H1 (cell line): ENCODE data around the gene SOX13. TPM values are rescaled to one million over a fixed set of nuclear protein-coding genes. Genes with fewer than 3 reads are reported as not detected.
A peak's percentile ranks its signal among the peaks of the same experiment; 100 is the strongest.

ENCODE experiments used
- CTCF ChIA-PET: fragments of 300-600 bp; sonication (Branson Sonifier 250); formaldehyde crosslinking; loops from one replicate; lab custom pipeline; 2021; ENCODE audit not compliant: partially characterized antibody; lab: Charles Lee
- POLR2A ChIA-PET: fragments of 300-600 bp; sonication (Branson Sonifier 250); formaldehyde crosslinking; loops from one replicate; lab custom pipeline; 2021; ENCODE audit warnings: inconsistent platforms; ENCODE audit not compliant: partially characterized antibody; lab: Charles Lee
- DNase-seq, 2 experiments: peaks; one replicate each; pipeline versions ENCODE4 v3.0.0 to v3.0.0-alpha.2; 2010 to 2022; ENCODE audit warnings: low spot score in 2 of 2, low read depth in 1 of 2, mixed read lengths in 1 of 2
- FAIRE-seq: peaks from 2 replicates; lab custom pipeline; 2011; peaks lifted over from hg19 to GRCh38; lab: Jason Lieb, UNC
- H2AFZ ChIP-seq: 2 replicates; pipeline ENCODE4 v1.8.1; 2012; ENCODE audit warnings: low read length, inconsistent platforms
- H2AK5ac ChIP-seq: 2 replicates; pipeline ENCODE4 v1.6.1; 2013; ENCODE audit warnings: low read depth, low read length
- H2BK120ac ChIP-seq: replicated peaks from 2 replicates; pipeline ENCODE3; 2013; ENCODE audit warnings: low read depth, low read length, inconsistent platforms
- H2BK12ac ChIP-seq: 2 replicates; pipeline ENCODE4 v1.6.1; 2013; ENCODE audit warnings: low read depth, low read length
- H2BK15ac ChIP-seq: 2 replicates; pipeline ENCODE4 v1.6.1; 2013; ENCODE audit warnings: low read length
- H2BK20ac ChIP-seq: 2 replicates; pipeline ENCODE4 v1.6.1; 2013; ENCODE audit warnings: low read length
- H2BK5ac ChIP-seq: 2 replicates; pipeline ENCODE4 v1.6.1; 2013; ENCODE audit warnings: low read depth, low read length
- H3K14ac ChIP-seq: 2 replicates; pipeline ENCODE4 v1.6.1; 2013; ENCODE audit warnings: inconsistent platforms; ENCODE audit not compliant: insufficient read length
- H3K18ac ChIP-seq: 2 replicates; pipeline ENCODE4 v1.6.1; 2013; ENCODE audit warnings: low read length; ENCODE audit errors: extremely low read depth
- H3K23ac ChIP-seq: 2 replicates; pipeline ENCODE4 v1.6.1; 2013; ENCODE audit warnings: inconsistent platforms; ENCODE audit not compliant: insufficient read length
- H3K23me2 ChIP-seq: 2 replicates; pipeline ENCODE4 v1.6.1; 2013; ENCODE audit warnings: low read depth, low read length
- H3K27ac ChIP-seq: 2 replicates; pipeline ENCODE4 v1.6.1; 2011; ENCODE audit warnings: low read depth, low read length, inconsistent platforms
- H3K27me3 ChIP-seq, 4 experiments: replicated peaks in 1 of 4; 1 replicate in 1 of 4; 2 replicates in 3 of 4; pipeline versions ENCODE4 v1.6.1 to v1.8.1; 2011 to 2013; ENCODE audit warnings: low read length in 3 of 4, mild to moderate bottlenecking in 3 of 4, inconsistent platforms in 2 of 4, mixed read lengths in 2 of 4, moderate library complexity in 1 of 4; ENCODE audit not compliant: control insufficient read depth in 3 of 4, insufficient read depth in 3 of 4; ENCODE audit errors: extremely low read depth in 1 of 4
- H3K36me3 ChIP-seq, 4 experiments: 2 replicates each; pipeline versions ENCODE4 v1.6.1 to v1.8.1; 2011 to 2013; ENCODE audit warnings: mild to moderate bottlenecking in 4 of 4, low read length in 3 of 4, moderate library complexity in 2 of 4, control low read depth in 1 of 4, inconsistent platforms in 1 of 4; ENCODE audit not compliant: insufficient read depth in 4 of 4, control insufficient read depth in 2 of 4
- H3K4ac ChIP-seq: replicated peaks from 2 replicates; pipeline ENCODE3; 2013; ENCODE audit warnings: low read length, low read depth, mixed read lengths, inconsistent platforms; ENCODE audit not compliant: insufficient read length
- H3K4me1 ChIP-seq, 4 experiments: replicated peaks in 1 of 4; 1 replicate in 1 of 4; 2 replicates in 3 of 4; pipeline versions ENCODE4 v1.6.1 to v1.8.1; 2011 to 2013; ENCODE audit warnings: low read length in 3 of 4, inconsistent platforms in 2 of 4, mixed read lengths in 1 of 4; ENCODE audit not compliant: insufficient read depth in 4 of 4, control insufficient read depth in 3 of 4
- H3K4me2 ChIP-seq, 2 experiments: 2 replicates each; pipeline versions ENCODE4 v1.6.1 to v1.8.1; 2011 to 2013; ENCODE audit warnings: low read depth in 2 of 2, low read length in 2 of 2, control low read depth in 1 of 2, inconsistent platforms in 1 of 2, mild to moderate bottlenecking in 1 of 2; ENCODE audit not compliant: insufficient read depth in 1 of 2
- H3K4me3 ChIP-seq, 4 experiments: fragments of 200-600, 300-600 bp in 1 of 4; sonication (generic), shearing (Covaris generic), sonication (Bioruptor Twin) in 1 of 4; 2 replicates each; pipeline versions ENCODE4 v1.5.1 to v1.8.1; 2011 to 2016; ENCODE audit warnings: low read length in 4 of 4, low read depth in 3 of 4, control low read depth in 2 of 4, inconsistent platforms in 2 of 4, mild to moderate bottlenecking in 2 of 4, mixed read lengths in 1 of 4, moderate library complexity in 1 of 4; ENCODE audit not compliant: insufficient read depth in 2 of 4; ENCODE audit errors: extremely low read depth in 1 of 4
- H3K56ac ChIP-seq: replicated peaks from 2 replicates; pipeline ENCODE3; 2013; ENCODE audit warnings: low read depth, mild to moderate bottlenecking, mixed read lengths, low read length, inconsistent platforms; ENCODE audit not compliant: insufficient read length
- H3K79me1 ChIP-seq: 2 replicates; pipeline ENCODE4 v1.6.1; 2013; ENCODE audit warnings: low read depth, low read length, control low read depth
- H3K79me2 ChIP-seq, 2 experiments: 2 replicates each; pipeline versions ENCODE4 v1.6.1 to v1.8.1; 2012 to 2013; ENCODE audit warnings: low read length in 2 of 2, mild to moderate bottlenecking in 2 of 2, inconsistent platforms in 1 of 2; ENCODE audit not compliant: insufficient read depth in 2 of 2, control insufficient read depth in 1 of 2
- H3K9ac ChIP-seq, 4 experiments: replicated peaks in 1 of 4; 1 replicate in 1 of 4; 2 replicates in 3 of 4; pipeline versions ENCODE4 v1.6.1 to v1.8.1; 2011 to 2013; ENCODE audit warnings: low read depth in 3 of 4, low read length in 3 of 4, control low read depth in 2 of 4, mild to moderate bottlenecking in 2 of 4, moderate library complexity in 2 of 4, inconsistent platforms in 1 of 4; ENCODE audit errors: extremely low read depth in 1 of 4
- H3K9me3 ChIP-seq, 2 experiments: 2 replicates each; pipeline versions ENCODE4 v1.6.1 to v1.8.1; 2012 to 2013; ENCODE audit warnings: mild to moderate bottlenecking in 2 of 2, moderate library complexity in 2 of 2, control low read depth in 1 of 2, inconsistent platforms in 1 of 2, low read depth in 1 of 2, low read length in 1 of 2, mixed read lengths in 1 of 2; ENCODE audit not compliant: insufficient read depth in 2 of 2
- H4K20me1 ChIP-seq, 2 experiments: replicated peaks in 1 of 2; 2 replicates each; pipeline versions ENCODE3 to v1.8.1; 2011 to 2013; ENCODE audit warnings: inconsistent platforms in 2 of 2, low read length in 2 of 2, mild to moderate bottlenecking in 1 of 2; ENCODE audit not compliant: insufficient read depth in 2 of 2, control insufficient read depth in 1 of 2
- H4K5ac ChIP-seq: 2 replicates; pipeline ENCODE4 v1.6.1; 2013; ENCODE audit warnings: low read length, low read depth, mixed read lengths, inconsistent platforms; ENCODE audit not compliant: insufficient read length
- H4K8ac ChIP-seq: 2 replicates; pipeline ENCODE4 v1.8.0; 2013; ENCODE audit warnings: mild to moderate bottlenecking, moderate library complexity, low read length, inconsistent platforms; ENCODE audit not compliant: insufficient read depth; ENCODE audit errors: extremely low read depth
- H4K91ac ChIP-seq: replicated peaks from 2 replicates; pipeline ENCODE3; 2013; ENCODE audit warnings: low read length, mixed read lengths, inconsistent platforms; ENCODE audit not compliant: insufficient read length
- HDAC2 ChIP-seq, 2 experiments: fragments of 300-600 bp in 1 of 2; sonication (generic) in 1 of 2; IDR thresholded peaks; 2 replicates each; pipeline ENCODE4 v1.6.1; 2011 to 2012; ENCODE audit warnings: low read depth in 2 of 2, low read length in 2 of 2, mild to moderate bottlenecking in 2 of 2, moderate library complexity in 2 of 2, borderline replicate concordance in 1 of 2, inconsistent platforms in 1 of 2
- KDM4A ChIP-seq: IDR thresholded peaks from one replicate; pipeline ENCODE4 v1.7.1; 2012; ENCODE audit warnings: low read depth, mild to moderate bottlenecking, moderate library complexity, low read length, inconsistent platforms; ENCODE audit not compliant: severe bottlenecking
- RXRA ChIP-seq: IDR thresholded peaks from 2 replicates; pipeline ENCODE4 v1.6.1; 2011; ENCODE audit warnings: low read depth, mild to moderate bottlenecking, low read length, moderate library complexity; ENCODE audit not compliant: insufficient read depth
- SP4 ChIP-seq: IDR thresholded peaks from 2 replicates; pipeline ENCODE4 v1.6.1; 2012; ENCODE audit warnings: low read length, inconsistent platforms
- WGBS, 2 experiments: shearing (Covaris generic) in 1 of 2; methylation state at CpG; one replicate each; pipeline versions ENCODE4 v1.1.6 to v1.1.7; 2013 to 2015; ENCODE audit warnings: low lambda C conversion rate in 2 of 2, mixed read lengths in 2 of 2, inconsistent platforms in 1 of 2, low coverage in 1 of 2, missing lambda C conversion rate in 1 of 2; ENCODE audit not compliant: insufficient replicate concordance in 2 of 2, insufficient coverage in 1 of 2, insufficient read length in 1 of 2; ENCODE audit errors: extremely low coverage in 1 of 2, missing lambda C conversion rate in 1 of 2; 5-methylcytosine and 5-hydroxymethylcytosine counted together
- polyA plus RNA-seq, 7 experiments: library from polyadenylated mRNA; depleted of rRNA in 3 of 7; stranded (reverse) in 5 of 7; unstranded in 2 of 7; fragments of >200 nt in 5 of 7; fragments of 200-250 nt in 2 of 7; gene quantifications; 1 replicate in 5 of 7; 2 replicates in 1 of 7; 4 replicates in 1 of 7; pipeline versions ENCODE4 v1.2.1 to v1.2.3, GENCODE V29; 2011 to 2013; ENCODE audit warnings: missing spikeins in 2 of 7, mixed read lengths in 2 of 7
- total RNA-seq: library from RNA; stranded (reverse); fragmentation: NEBNext Ultra II Directional; extraction: Animal tissue kit (Norgen Biotek cat#: 25700); gene quantifications from 2 replicates; pipeline ENCODE4 v1.2.1, GENCODE V29; 2021

SOX13 gene
- total and polyA plus RNA-seq, 2 of the 8 experiments (the other 6 are each of a cell fraction or from before 2014, with no cell fraction given): 113 to 173 TPM

DNA sequence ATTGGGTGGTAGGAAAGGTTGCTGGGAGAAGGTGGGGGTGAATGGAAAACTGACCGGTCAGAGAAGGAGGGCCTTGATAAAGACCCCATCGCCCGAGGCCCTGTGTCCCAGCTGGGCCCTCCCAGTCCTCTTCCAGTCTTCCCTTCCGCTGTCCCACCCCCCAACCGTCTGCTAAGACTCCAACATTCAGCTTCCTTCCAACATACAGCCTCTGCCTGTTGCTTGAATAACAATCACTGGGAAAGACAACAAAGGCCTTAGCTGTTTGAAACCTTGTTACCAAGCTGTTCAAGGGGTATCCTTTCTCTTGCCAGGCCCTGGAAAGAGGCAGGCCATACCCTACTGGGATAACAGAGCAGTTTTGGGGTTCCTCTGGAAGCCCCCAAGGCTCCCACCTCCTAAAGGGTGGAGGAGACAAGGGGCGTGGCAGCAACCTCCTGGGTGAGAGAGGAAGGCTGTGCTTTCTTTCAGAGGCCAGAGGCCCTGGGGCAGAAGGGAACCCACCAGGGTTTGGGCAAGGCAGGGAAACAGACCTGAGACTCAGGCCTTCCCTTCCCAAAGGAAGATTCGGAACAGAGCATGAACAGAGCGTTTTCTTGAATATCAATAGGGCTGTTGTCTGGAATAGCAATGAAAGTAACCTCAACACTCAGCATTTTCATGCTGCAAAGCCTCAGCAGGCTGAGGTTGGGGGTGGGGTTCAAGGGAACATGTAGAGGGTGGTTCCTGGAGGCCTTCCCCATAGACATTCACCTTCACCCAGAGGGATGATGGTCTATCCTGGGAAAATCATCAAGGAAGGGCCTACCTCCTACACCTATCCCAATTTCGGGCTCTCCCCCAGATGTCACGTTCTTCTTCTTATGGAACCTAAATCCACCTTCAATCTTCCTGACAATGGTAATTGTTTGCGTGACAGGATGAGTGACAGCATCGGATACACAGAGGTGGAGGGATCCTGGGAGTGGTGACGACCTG is 74.8 kb downstream of the SOX13 start:
- H3K27ac ChIP-seq: 0 out of 2 replicates have a peak overlapping the region, but pooled peaks have one; percentile 8
- no peak overlapping the region for H2AFZ ChIP-seq
- peak overlapping the region; percentile 7 for H4K91ac ChIP-seq
- no peak overlapping the region for H3K14ac ChIP-seq
- H3K4me3 ChIP-seq: peak overlapping the region in 2 of 4 experiments; percentile 17 to 30; a peak in 3 of 8 replicates
- no peak overlapping the region for H2AK5ac ChIP-seq
- peaks cover 12% of the 10 kb centered on the region; the same call in 1 of the 2 replicates for H3K23me2 ChIP-seq
- no peak overlapping the region for H3K9ac ChIP-seq
- peak; percentile 82 for FAIRE-seq
- H3K18ac ChIP-seq: peak overlapping the region; percentile 71
- TF ChIP-seq KDM4A (peak; percentile 24), SP4 (peak; percentile 51; the same call in 1 of the 2 replicates), HDAC2 (IDR thresholded peaks at IDR 0.05; ENCODE audit: borderline replicate concordance in 1 of 2, low read depth in 2 of 2, low read length in 2 of 2) (0 out of 4 replicates have a peak, but pooled peaks of 1 of the 2 experiments have one; percentile 24), RXRA (no peak)
- TF ChIP-seq, all 59 proteins: peak for 3
- peak overlapping the region; percentile 52 to 53 for H3K4me2 ChIP-seq
- H4K8ac ChIP-seq: no peak overlapping the region
- H3K23ac ChIP-seq: no peak overlapping the region
- no peak overlapping the region for H4K5ac ChIP-seq
- no peak for DNase-seq
- H3K4ac ChIP-seq: no peak overlapping the region
- peak overlapping the region; percentile 25; the same call in 1 of the 2 replicates for H2BK15ac ChIP-seq
- H2BK12ac ChIP-seq: no peak overlapping the region; the same call in 1 of the 2 replicates
- H3K36me3 ChIP-seq: no peaks in the 10 kb centered on the region
- H2BK120ac ChIP-seq: no peak overlapping the region
- CTCF ChIA-PET: interaction anchor here (0.9 to 4.9 kb wide), 6 partner anchors 12 to 288 kb away, joined by 3 to 34 read pairs (median 3); no protein-coding TSS in a partner anchor
- no peaks in the 10 kb centered on the region for H4K20me1 ChIP-seq
- peaks cover 0 to 43% (median 29%) of the 10 kb centered on the region in 4 experiments; a peak in 6 of 7 replicates for H3K4me1 ChIP-seq
- peaks cover 2% of the 10 kb centered on the region; the same call in 1 of the 2 replicates for H3K79me1 ChIP-seq
- H3K56ac ChIP-seq: no peak overlapping the region
- no peaks in the 10 kb centered on the region for H3K9me3 ChIP-seq
- peak overlapping the region; percentile 21; the same call in 1 of the 2 replicates for H2BK20ac ChIP-seq
- POLR2A ChIA-PET: interaction anchor here (0.6 to 6.5 kb wide), 7 partner anchors 9 to 151 kb away, joined by 3 to 35 read pairs (median 3); partner anchors contain the start of gene GOLT1A
- peak overlapping the region; percentile 37; the same call in 1 of the 2 replicates for H2BK5ac ChIP-seq
- WGBS, 2 experiments: 55% methylated on average over 13 of the region's 13 CpGs; no CpG with 5 or more reads in 1 of the 2 experiments
- H3K79me2 ChIP-seq: no peaks in the 10 kb centered on the region
- peaks cover 0 to 16% (median 13%) of the 10 kb centered on the region in 4 experiments; a peak in 4 of 7 replicates for H3K27me3 ChIP-seq
